ENCODE data around the gene ZNF683. TPM values are rescaled to one million over a fixed set of nuclear protein-coding genes. Genes with fewer than 3 reads are reported as not detected.

The ZNF683 gene
- total and polyA plus RNA-seq, 2 donors (not counting 3 experiments of a cell fraction or from before 2014, with no cell fraction given), result not detected

DNA sequence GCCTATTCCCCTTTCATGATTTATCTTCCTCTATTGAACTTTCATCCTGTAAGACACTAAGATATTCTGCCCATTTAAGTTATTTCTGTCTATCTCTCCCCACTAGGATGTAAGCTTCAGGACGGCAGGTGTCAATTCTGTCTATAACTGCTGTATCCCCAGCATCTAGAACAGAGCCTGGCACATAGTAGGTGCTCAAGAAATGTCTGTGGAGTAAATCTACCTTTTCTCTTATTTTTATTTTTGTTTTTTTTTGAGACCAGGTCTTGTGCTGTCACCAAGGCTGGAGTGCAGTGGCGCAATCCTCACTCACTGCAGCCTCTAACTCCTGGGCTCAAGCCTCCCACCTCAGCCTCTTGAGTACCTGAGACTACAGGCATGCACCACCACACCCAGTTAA, 49.2 kb downstream of the ZNF683 start:
- no peak overlapping the region for H3K4me3 ChIP-seq (replicated peaks in 1 of 3; ENCODE audit: insufficient read depth in 1 of 3, low read depth in 1 of 3, low read length in 3 of 3)
- H4K20me1 ChIP-seq (replicated peaks; ENCODE audit: control insufficient read depth, extremely low read depth, insufficient read depth, low read length), result no peaks in the 10 kb centered on the region
- TF ChIP-seq POLR2A (IDR thresholded peaks at IDR 0.05; ENCODE audit: low read depth, low read length), result no peak
- TF ChIP-seq EZH2 (IDR thresholded peaks at IDR 0.05; ENCODE audit: borderline replicate concordance, low read depth, low read length, severe bottlenecking), result no peak
- no peak for TF ChIP-seq MYC (IDR thresholded peaks at IDR 0.05; ENCODE audit: low read depth, low read length)
- no peak for TF ChIP-seq POLR2AphosphoS5 (IDR thresholded peaks at IDR 0.05; ENCODE audit: insufficient read depth, low read depth, low read length)
- TF ChIP-seq, protein P1, sequence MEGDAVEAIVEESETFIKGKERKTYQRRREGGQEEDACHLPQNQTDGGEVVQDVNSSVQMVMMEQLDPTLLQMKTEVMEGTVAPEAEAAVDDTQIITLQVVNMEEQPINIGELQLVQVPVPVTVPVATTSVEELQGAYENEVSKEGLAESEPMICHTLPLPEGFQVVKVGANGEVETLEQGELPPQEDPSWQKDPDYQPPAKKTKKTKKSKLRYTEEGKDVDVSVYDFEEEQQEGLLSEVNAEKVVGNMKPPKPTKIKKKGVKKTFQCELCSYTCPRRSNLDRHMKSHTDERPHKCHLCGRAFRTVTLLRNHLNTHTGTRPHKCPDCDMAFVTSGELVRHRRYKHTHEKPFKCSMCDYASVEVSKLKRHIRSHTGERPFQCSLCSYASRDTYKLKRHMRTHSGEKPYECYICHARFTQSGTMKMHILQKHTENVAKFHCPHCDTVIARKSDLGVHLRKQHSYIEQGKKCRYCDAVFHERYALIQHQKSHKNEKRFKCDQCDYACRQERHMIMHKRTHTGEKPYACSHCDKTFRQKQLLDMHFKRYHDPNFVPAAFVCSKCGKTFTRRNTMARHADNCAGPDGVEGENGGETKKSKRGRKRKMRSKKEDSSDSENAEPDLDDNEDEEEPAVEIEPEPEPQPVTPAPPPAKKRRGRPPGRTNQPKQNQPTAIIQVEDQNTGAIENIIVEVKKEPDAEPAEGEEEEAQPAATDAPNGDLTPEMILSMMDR (IDR thresholded peaks at IDR 0.05; ENCODE audit: extremely low read depth in 1 of 2, insufficient read depth in 1 of 2, low read depth in 1 of 2, low read length in 2 of 2), result no peak
- no peak for TF ChIP-seq JUN (IDR thresholded peaks at IDR 0.05; ENCODE audit: borderline replicate concordance, insufficient read depth, insufficient read length, low read depth)
- TF ChIP-seq GATA2 (IDR thresholded peaks at IDR 0.05; ENCODE audit: insufficient read depth, insufficient read length, low read depth, low read length), result no peak
- TF ChIP-seq FOS (IDR thresholded peaks at IDR 0.05; ENCODE audit: borderline replicate concordance, insufficient read depth, low read length), result no peak
- TF ChIP-seq, protein P2, sequence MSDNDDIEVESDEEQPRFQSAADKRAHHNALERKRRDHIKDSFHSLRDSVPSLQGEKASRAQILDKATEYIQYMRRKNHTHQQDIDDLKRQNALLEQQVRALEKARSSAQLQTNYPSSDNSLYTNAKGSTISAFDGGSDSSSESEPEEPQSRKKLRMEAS (IDR thresholded peaks at IDR 0.05; ENCODE audit: insufficient read depth, insufficient read length), result no peak
- dilution Hi-C loops (cut with MboI; ENCODE audit: extremely low pct_ligation_motif_present, low sequenced_read_pairs) (no loop called here), intact Hi-C loops (cut with micrococcal nuclease) (loop anchor here (5.0 kb wide), 1 partner anchor 39 kb away; no protein-coding TSS in a partner anchor)
- H3K4me1 ChIP-seq (ENCODE audit: control insufficient read depth, extremely low read depth, insufficient read depth, low read length), result no peaks in the 10 kb centered on the region
- H3K9me1 ChIP-seq (replicated peaks; ENCODE audit: control insufficient read depth, extremely low read depth, insufficient read depth, low read length), result no peaks in the 10 kb centered on the region
- H3K79me2 ChIP-seq (ENCODE audit: control insufficient read depth, insufficient read depth, low read length), result no peaks in the 10 kb centered on the region
- no peak for FAIRE-seq
- H3K27me3 ChIP-seq (ENCODE audit: control insufficient read depth in 2 of 2, insufficient read depth in 2 of 2, low read length in 2 of 2), result no peaks in the 10 kb centered on the region
- no peak overlapping the region for H3K4me2 ChIP-seq (ENCODE audit: insufficient read depth, low read length)
- CTCF ChIA-PET, result interaction anchor here (0.9 to 7.4 kb wide), 4 partner anchors 39 to 153 kb away, joined by 3 to 120 read pairs (median 36); partner anchors contain the start of genes C1orf232, ZNF593 and ZNF593OS
- DNase-seq (ENCODE audit: low read depth, low spot score), result no peak
- H3K9ac ChIP-seq (replicated peaks; ENCODE audit: extremely low read depth, insufficient read depth, low read length), result no peak overlapping the region
- H3K9me3 ChIP-seq (replicated peaks; ENCODE audit: control insufficient read depth, insufficient read depth, low read length), result no peaks in the 10 kb centered on the region
- no TSS peak for BruUV-seq (replicated peaks)
- no peak overlapping the region for H2AFZ ChIP-seq (ENCODE audit: low read depth, low read length)
- no peak overlapping the region for H3K27ac ChIP-seq (ENCODE audit: insufficient read depth, low read depth, low read length)
- no peaks in the 10 kb centered on the region for H3K36me3 ChIP-seq (ENCODE audit: control insufficient read depth in 2 of 2, extremely low read depth in 1 of 2, insufficient read depth in 2 of 2, low read length in 2 of 2)
- POLR2A ChIA-PET, result no interaction called here

Measured in endothelial cell of umbilical vein (primary cell).